Gastrocnemius medialis (tissue), 4 donors: Measurements from ENCODE around the gene GIMAP6.

Experiments
- CTCF ChIP-seq, 5 experiments: fragments of 450-650 bp in 3 of 5; fragments of 200-600 bp in 2 of 5; sonication (generic) in 2 of 5; IDR thresholded peaks in 4 of 5; conservative IDR thresholded peaks in 1 of 5; 1 replicate in 4 of 5; 2 replicates in 1 of 5; pipeline ENCODE4 v1.5.1; 2016 to 2019; ENCODE audit warnings: antibody characterized with exemption in 5 of 5, mild to moderate bottlenecking in 3 of 5, moderate library complexity in 3 of 5
- POLR2A ChIP-seq, 2 donors: fragments of 450-650 bp; IDR thresholded peaks; one replicate each; pipeline ENCODE4 v1.6.1; 2017; ENCODE audit warnings: antibody characterized with exemption in 2 of 2, mild to moderate bottlenecking in 2 of 2, moderate library complexity in 2 of 2

GRCh38 chr7:150631866-150632864, at the start of gene GIMAP6:
- TF ChIP-seq CTCF (IDR thresholded peaks at IDR 0.05 in 4 of 5, conservative IDR thresholded peaks at IDR 0.05 in 1 of 5) (no peak), POLR2A (IDR thresholded peaks at IDR 0.05) (no peak)
